MG63 (cell line): Measurements from ENCODE around the gene G6PD. TPM values are rescaled to one million over a fixed set of nuclear protein-coding genes. Genes with fewer than 3 reads are reported as not detected.
"Not testable (repeated sequence)": the region's sequence is repeated elsewhere in the genome, so short reads cannot be mapped to it uniquely, and the experiment has no call there.

ENCODE experiments used
- DNase-seq: peaks from one replicate; pipeline ENCODE4 v3.0.0-alpha.2; 2020
- H3K27me3 ChIP-seq: fragments of 250-450 bp; sonication (Bioruptor Pico); 2 replicates; pipeline ENCODE4 v1.5.1; 2020; ENCODE audit warnings: mild to moderate bottlenecking, moderate library complexity
- H3K36me3 ChIP-seq: fragments of 250-450 bp; sonication (Bioruptor Pico); 2 replicates; pipeline ENCODE4 v1.5.1; 2020; ENCODE audit warnings: mild to moderate bottlenecking, moderate library complexity
- H3K4me3 ChIP-seq: fragments of 250-450 bp; sonication (Bioruptor Pico); 2 replicates; pipeline ENCODE4 v1.5.1; 2020; ENCODE audit warnings: mild to moderate bottlenecking, moderate library complexity
- H3K9me3 ChIP-seq: fragments of 250-450 bp; sonication (Bioruptor Pico); 2 replicates; pipeline ENCODE4 v1.5.1; 2020; ENCODE audit warnings: mild to moderate bottlenecking, moderate library complexity
- total RNA-seq: library from RNA; depleted of rRNA; stranded (reverse); fragments of >200 nt; shearing (Covaris generic); gene quantifications from 2 replicates; pipeline ENCODE4 v1.2.3, GENCODE V29; 2014; ENCODE audit warnings: low replicate concordance; rRNA removed

Gene G6PD
- 50.4 and 61.8 TPM in 2 replicates for total RNA-seq

DNA sequence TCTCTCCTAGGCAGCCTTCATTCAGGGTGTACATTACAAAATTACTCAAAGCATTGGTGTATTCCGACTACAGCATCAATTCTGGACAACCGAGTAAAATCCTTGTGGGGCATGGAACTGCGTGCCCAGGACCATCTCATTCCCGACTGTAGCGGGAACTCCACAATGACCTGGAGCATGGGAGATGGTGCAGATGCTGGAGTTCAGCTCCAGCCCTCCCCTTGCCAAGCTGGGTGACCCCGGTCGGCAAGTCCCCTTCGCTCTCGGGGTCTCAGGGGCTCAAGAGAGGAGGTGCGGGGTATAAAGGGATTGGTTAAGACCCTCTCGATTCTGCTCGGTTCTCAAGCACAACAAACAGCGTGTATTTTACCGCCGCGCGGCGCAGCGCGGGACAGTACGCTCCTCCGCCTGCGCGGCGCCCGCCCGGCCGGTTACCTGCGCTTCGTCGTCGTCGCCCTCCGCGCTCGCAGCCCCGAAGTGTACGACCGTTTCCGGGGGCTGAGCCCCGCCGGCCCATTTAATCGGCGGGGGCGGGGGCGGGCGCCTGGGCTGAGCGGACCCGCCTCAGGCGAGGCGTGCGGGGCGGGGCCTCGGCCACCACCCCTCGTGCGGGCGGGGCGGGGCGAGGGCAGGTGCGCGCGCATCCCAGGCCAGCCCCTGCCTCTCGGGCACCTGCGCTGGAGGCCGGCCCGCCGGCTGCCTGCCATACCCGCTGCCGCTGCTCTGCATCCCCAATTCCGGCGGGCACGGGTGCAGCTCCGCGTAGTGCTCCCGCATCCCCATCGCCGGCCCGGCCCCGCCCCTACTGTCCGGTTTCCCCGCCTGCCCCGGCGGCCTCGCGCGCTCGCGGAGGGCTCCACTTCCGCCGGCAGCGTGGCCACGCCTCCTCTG lies at the start of gene G6PD:
TSS of gene G6PD (minus strand) at position 493 of the 891 bp plus-strand sequence. CDS start 691 bp downstream, outside the sequence.
- Histone ChIP-seq H3K9me3 (no peaks in the 10 kb centered on the region), H3K27me3 (no peaks in the 10 kb centered on the region), H3K4me3 (peak within 1 kb of the TSS; percentile 83), H3K36me3 (peaks cover 7% of the 10 kb centered on the region)
- DNase-seq = peak; percentile 72

GRCh38 chrX:154595559-154596249 lies 49.1 kb upstream of the G6PD start:
- Histone ChIP-seq H3K27me3 (no peaks in the 10 kb centered on the region), H3K4me3 (no peak overlapping the region), H3K9me3 (no peaks in the 10 kb centered on the region), H3K36me3 (no peaks in the 10 kb centered on the region)
- DNase-seq = no peak

GRCh38 chrX:154594491-154594890 lies 47.8 kb upstream of the G6PD start:
- DNase-seq = no peak
- Histone ChIP-seq H3K4me3 (no peak overlapping the region), H3K27me3 (no peaks in the 10 kb centered on the region), H3K36me3 (no peaks in the 10 kb centered on the region), H3K9me3 (no peaks in the 10 kb centered on the region)

- H3K4me3 ChIP-seq = no peak overlapping the region
- no peak for DNase-seq
- H3K27me3 ChIP-seq = no peaks in the 10 kb centered on the region
- H3K9me3 ChIP-seq = no peaks in the 10 kb centered on the region
- H3K36me3 ChIP-seq = no peaks in the 10 kb centered on the region
These were observed 46.6 kb upstream of the G6PD start for GRCh38 chrX:154593201-154593600.

GRCh38 chrX:154592505-154592904 lies 45.9 kb upstream of the G6PD start:
- Histone ChIP-seq H3K9me3 (no peaks in the 10 kb centered on the region), H3K27me3 (no peaks in the 10 kb centered on the region), H3K4me3 (no peak overlapping the region), H3K36me3 (no peaks in the 10 kb centered on the region)
- no peak for DNase-seq

DNA sequence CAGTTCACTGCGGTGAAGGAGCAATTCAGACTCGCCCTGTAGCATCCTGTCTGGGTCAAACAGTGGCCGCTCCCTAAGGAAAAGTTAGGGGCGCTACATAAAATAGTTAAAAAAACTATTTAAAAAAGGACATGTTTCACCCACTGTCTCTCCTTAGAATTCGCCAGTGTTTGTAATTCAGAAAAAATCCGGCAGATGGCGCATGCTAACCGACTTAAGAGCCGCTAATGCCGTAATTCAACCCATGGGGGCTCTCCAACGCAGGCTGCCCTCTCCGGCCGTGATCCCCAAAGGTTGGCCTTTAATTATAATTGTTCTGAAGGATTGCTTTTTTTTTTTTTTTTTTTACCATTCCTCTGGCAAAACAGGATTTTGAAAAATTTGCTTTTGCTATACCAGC lies 43.8 kb upstream of the G6PD start:
- H3K27me3 ChIP-seq = not testable (repeated sequence)

DNA sequence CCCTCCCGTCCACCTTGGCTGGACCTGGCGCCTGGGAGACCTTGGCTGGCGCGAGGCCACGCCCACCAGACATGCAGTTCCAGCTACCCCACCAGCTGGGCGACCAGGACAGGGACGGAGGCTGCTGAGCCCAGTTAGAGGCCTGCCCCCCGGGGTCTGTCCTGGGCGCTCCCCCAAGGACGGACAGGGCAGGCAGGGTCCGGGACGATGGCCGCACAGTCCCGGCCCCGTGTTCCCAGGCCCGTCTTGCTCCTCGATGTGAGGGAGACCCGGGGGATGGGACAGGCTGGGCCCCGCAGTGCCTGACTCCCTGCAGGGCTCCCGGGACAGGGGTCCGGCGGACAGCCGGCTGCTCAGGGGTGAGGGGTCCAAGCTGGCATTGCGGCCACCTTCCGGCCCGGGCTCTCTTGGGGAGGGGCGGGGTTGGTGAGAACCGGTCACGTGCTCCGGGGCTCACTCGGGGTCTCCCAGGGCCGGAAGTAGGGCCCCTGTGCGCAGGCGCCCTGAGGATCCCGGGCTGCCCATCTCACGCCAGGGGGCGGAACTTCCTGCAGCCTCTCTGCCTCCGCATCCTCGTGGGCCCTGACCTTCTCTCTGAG lies 38.0 kb upstream of the G6PD start, which contains the start of gene CTAG1A:
TSS of gene CTAG1A (plus strand) at position 549 of the 599 bp plus-strand sequence. CDS start 74 bp downstream, outside the sequence.
- H3K36me3 ChIP-seq, H3K9me3 ChIP-seq, DNase-seq, H3K4me3 ChIP-seq, H3K27me3 ChIP-seq: not testable (repeated sequence)

More for the DNA sequence above, 43.8 kb upstream of the G6PD start:
- not testable (repeated sequence) for DNase-seq, H3K36me3 ChIP-seq, H3K4me3 ChIP-seq, H3K9me3 ChIP-seq

DNA sequence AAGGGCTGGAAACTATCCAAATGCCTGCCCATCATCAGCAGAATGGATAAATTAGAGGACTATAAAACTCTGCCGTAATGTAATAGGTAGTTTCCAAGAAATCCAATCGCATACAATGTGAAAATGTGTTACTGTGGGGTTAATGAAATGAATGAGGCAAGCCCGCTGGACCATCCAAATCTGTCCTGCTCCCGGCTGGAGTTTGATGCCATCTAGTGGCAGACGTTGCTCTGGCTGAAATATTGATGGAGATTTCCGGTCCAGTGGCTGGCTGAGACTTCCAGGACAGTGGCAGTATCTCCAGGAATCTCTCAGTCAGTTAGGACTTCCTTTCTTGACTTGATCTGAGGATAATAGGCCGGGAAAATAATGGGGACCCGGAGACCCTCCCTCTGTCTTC lies 36.3 kb upstream of the G6PD start:
- not testable (repeated sequence) for DNase-seq, H3K4me3 ChIP-seq, H3K9me3 ChIP-seq, H3K36me3 ChIP-seq, H3K27me3 ChIP-seq

GRCh38 chrX:154575076-154575475 lies 28.4 kb upstream of the G6PD start:
- H3K27me3 ChIP-seq, DNase-seq, H3K4me3 ChIP-seq, H3K9me3 ChIP-seq, H3K36me3 ChIP-seq: not testable (repeated sequence)

DNA sequence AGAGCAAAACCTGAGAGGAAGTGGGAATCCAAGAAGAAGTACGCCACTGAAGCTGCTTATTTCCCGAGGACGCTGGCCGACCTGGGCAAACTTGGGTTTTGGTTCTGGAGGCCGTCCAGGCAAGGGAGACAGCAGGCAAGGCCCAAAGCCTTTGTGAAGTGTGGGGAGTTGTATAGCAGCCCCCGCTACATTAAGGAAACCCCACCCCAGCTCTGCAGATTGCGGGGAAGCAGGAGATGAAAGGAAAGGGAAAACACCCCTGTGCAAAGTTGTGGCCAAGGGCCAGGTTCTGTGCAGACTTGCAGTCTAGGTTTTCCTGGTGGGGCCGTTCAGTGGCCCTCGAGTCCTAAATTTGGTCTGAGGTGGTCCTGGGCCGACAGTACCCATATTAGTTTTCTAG lies 26.4 kb upstream of the G6PD start:
- not testable (repeated sequence) for H3K27me3 ChIP-seq, H3K4me3 ChIP-seq, DNase-seq, H3K36me3 ChIP-seq, H3K9me3 ChIP-seq

DNA sequence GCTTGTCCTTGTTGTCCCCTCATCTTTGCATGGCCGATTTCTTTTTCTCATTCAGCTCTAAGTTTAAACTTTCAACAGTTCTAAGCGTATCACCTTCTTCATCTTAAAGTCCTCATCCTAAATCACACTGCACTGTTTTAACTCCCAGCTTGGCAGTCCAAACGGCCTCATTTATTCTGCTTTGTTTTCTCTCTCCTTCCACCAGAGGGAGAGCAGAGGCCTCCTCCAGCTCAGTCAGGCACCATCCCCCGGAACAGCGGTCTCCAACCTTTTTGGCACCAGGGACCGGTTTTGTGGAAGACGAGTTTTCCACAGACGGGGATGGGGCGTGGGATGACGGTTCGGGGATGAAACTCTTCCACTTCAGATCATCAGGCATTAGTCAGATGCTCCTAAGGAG lies 23.7 kb upstream of the G6PD start:
- H3K27me3 ChIP-seq, DNase-seq, H3K36me3 ChIP-seq, H3K4me3 ChIP-seq, H3K9me3 ChIP-seq: not testable (repeated sequence)

DNA sequence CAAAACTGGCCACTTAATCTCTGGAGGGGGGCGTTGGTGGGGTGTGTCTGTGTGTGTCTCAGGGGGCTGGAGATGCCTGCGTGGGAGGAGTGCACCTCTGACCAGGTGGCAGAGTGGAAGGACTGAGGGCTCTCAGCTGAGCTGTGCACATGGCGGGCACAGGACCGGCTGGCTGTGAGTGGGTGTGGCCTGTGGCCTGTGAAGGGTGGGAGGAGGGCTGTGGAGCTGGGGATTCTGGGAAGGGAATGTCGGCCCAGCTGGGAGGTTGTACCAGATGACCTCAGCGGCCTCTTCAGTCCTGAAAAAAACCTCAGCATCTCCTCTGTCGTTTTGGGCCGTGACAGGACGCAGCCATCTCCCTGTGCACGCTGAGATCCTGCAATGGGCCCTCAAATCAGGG lies 15.6 kb upstream of the G6PD start:
- DNase-seq, H3K9me3 ChIP-seq, H3K27me3 ChIP-seq, H3K36me3 ChIP-seq, H3K4me3 ChIP-seq: not testable (repeated sequence)

- not testable (repeated sequence) for H3K27me3 ChIP-seq, DNase-seq, H3K4me3 ChIP-seq, H3K9me3 ChIP-seq, H3K36me3 ChIP-seq
These were observed 13.7 kb upstream of the G6PD start for GRCh38 chrX:154560326-154560725.

GRCh38 chrX:154558896-154559295 lies 12.2 kb upstream of the G6PD start:
- not testable (repeated sequence) for DNase-seq

GRCh38 chrX:154558060-154558690 lies 11.5 kb upstream of the G6PD start:
- not testable (repeated sequence) for H3K36me3 ChIP-seq, H3K4me3 ChIP-seq, H3K9me3 ChIP-seq, DNase-seq, H3K27me3 ChIP-seq

More at GRCh38 chrX:154558896-154559295, 12.2 kb upstream of the G6PD start:
- not testable (repeated sequence) for H3K4me3 ChIP-seq, H3K27me3 ChIP-seq, H3K36me3 ChIP-seq, H3K9me3 ChIP-seq

- H3K9me3 ChIP-seq, H3K36me3 ChIP-seq, DNase-seq, H3K4me3 ChIP-seq, H3K27me3 ChIP-seq: not testable (repeated sequence)
These were observed 5.6 kb upstream of the G6PD start for GRCh38 chrX:154552112-154552806.
